ENCODE results near the gene FAM83E.
A peak's percentile ranks its signal among the peaks of the same experiment; 100 is the strongest.
"Not testable (repeated sequence)": the region's sequence is repeated elsewhere in the genome, so short reads cannot be mapped to it uniquely, and the experiment has no call there.

The FAM83E gene

DNA sequence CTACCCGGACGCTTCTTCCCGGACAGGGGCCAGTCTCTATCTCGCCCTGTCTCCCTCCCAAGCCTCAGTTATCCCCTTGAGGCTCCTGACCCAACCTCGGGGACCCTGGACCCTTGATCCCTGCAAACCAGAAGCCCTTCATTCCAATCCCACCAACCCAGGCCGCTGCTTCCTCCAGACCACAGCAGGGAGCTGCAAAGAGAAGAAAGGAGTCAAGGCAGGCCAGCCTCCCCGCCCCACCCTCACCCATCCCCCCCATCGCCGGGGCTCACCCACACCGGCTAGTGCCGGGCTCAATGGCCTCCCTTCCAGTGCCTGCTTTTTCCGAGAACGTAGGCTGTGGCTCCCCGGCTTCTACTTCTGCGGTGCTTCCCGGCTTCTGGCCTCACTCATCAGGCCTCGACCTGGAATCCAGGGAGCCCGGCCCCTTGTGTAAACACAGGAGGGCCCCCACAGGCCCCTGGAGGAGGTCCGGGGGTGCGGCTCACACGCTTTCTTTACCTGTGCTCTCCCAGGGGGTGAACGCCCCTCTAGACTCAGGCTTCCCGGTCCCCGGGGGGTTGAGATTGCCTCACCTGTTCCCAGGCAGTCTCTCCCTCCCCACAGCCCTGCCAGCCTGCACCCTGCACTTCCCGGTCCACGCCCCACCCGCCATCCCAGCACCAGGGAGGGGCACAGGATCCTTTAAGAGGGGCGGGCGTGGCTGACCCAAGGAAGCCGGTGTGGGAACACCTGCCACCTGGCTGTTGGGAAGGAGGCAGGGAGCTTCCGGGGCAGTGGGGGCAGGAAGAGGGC is at the start of gene FAM83E:
TSS of gene FAM83E (minus strand) at position 641 of the 795 bp plus-strand sequence. CDS start 1,704 bp downstream, outside the sequence.
- no peak for DNase-seq (ENCODE audit: low read depth, low spot score)

DNA sequence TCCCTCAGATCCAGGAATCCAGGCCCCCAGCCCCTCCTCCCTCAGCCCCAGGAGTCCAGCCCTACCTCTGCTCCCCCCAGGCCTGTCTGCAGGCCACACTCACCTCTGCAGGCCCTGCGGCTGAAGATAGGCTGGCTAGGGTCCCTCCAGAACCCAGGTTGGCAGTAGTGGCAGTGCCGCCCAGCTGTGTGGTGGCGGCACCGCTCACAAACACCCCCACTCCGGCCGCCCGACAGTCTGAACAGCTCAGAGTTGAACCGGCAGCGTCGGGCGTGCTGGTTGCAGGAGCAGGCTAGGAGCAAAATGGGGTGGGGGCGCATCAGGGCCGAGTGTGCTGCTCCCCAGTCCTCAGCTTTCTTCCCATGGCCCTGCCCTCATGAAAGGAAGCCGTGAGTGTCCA is 49.6 kb upstream of the FAM83E start:
- no peak for DNase-seq (ENCODE audit: low read depth, low spot score)

DNA sequence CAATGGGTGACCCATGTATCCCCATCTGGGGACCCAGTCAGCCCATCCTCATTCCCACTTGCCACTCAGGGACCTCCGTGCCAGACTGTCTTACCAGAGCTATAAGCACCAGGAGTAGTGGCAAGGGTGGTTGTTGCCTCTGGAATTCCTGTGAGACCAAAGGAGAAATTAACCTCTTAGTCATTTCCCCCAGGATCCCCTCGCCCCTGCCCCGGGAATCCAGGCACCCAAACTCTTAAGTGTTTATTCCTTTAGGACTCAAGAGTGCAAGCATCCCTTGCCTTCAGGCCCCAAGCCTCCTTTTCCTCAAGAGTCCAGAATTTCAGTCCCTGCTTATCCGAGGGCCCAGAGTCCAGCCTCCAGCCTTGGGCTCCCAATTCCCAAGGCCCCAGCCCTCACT is 48.8 kb upstream of the FAM83E start:
- DNase-seq (ENCODE audit: low read depth, low spot score), result no peak

DNA sequence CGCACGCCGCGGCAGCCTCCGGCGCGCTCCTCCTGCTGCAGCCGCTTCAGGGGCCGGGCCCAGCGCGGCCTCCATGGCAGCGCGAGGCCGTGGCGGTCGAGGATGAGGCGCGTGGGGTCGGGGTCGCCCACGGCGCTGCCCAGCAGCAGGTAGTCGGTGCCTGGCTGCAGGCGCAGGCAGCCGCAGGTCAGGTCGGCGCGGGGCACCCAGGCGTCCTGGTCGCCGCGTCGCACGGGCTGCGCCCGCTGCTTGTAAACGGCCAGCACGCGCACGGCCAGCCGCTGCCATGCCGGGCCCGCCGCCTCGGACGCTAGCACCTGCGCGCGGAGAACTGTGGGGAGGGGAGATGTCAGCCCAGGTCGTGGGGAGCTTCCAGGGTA is 46.8 kb upstream of the FAM83E start:
- no peak for DNase-seq (ENCODE audit: low read depth, low spot score)

DNA sequence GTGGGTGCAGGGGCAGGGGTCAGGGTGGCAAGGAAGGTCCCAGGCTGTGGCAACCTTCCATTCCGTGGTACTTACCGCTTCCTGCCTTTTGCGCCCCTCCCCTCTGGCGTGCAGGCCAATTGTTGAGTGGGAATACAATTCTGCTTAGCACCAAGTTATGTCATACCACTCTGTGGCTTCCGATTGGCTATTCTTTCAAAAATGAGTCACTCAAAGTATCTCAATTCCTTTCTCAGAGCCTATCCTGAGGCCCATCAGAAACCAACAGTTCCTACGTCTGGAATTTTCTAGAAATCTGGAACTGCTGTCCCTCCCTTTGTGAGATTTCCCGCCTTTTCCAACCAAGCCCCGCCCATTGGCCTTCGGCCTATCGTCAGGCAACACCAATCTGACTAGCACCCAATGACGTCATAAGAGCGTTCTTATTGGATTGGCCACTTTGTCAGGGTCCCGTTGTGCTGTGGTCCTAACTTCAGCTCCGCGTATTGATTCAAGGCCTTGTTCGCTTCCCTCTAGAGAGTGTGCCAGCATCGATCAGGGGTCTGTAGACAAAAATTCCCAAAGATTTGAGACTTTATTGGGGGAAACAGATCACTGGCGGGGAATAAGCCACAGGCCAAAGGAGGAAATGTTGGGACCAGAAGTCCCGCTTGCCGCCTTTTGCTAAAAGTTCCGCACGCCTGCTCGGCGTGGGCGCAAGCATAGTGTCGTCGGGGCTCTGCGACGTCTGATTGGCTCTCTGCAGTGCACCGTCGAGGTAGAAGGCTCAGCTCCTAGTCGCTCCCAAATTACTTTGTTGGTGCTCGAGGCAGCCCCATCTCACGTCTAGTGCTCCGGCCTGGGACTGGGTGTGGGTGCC is 46.2 kb upstream of the FAM83E start:
- peak; percentile 68 for DNase-seq (ENCODE audit: low read depth, low spot score)

DNA sequence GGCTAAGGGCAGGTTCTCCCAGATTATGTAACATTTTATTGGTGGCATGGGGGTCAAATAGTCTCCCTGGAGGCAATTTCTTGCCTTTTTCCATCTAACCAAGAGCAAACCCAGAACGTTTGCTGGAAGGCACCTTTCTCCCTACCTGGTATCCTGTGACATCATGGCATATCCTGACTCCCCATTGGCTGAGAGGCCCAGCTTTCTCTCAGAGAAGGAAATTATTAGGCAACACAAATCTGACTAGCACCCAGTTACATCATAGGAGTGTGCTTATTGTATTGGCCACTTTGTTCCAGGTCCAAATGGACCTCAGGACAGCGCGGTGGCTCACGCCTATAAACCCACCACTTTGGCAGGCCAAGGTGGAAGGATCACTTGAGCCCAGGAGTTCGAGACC is 44.9 kb upstream of the FAM83E start:
- no peak for DNase-seq (ENCODE audit: low read depth, low spot score)

DNA sequence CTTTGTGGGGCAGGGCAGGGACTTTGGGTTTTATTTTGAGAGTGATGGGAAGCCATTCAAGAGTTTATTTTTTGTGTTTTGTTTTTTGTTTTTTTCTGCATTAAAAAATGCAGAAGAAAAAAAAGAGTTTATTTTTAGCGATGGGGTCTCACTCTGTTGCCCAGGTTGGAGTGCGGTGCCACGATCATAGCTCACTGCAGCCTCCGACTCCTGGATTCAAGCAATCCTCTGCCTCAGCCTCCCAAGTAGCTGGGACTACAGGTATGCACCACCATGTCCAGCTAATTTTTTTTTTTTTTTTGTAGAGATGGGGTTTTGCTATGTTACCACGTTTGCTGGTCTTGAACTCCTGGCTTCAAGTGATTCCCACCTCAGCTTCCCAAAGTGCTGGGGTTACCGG is 43.6 kb upstream of the FAM83E start:
- no peak for DNase-seq (ENCODE audit: low read depth, low spot score)

DNA sequence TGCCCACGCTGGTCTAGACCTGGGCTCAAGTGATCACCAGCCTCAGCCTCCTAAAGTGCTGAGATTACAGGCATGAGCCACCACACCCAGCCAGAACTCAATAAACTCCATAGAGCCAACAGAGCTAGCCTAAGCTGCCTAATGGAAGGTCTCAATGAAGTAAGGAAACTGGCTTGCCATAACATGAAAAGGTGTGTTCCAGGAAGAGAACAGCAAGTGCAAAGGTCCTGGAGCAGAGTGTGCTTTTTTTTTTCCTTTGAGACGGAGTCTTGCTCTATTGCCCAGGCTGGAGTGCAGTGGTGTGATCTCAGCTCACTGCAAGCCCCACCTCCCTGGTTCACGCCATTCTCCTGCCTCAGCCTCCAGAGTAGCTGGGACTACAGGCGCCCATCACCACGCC is 43.0 kb upstream of the FAM83E start:
- DNase-seq (ENCODE audit: low read depth, low spot score), result not testable (repeated sequence)

DNA sequence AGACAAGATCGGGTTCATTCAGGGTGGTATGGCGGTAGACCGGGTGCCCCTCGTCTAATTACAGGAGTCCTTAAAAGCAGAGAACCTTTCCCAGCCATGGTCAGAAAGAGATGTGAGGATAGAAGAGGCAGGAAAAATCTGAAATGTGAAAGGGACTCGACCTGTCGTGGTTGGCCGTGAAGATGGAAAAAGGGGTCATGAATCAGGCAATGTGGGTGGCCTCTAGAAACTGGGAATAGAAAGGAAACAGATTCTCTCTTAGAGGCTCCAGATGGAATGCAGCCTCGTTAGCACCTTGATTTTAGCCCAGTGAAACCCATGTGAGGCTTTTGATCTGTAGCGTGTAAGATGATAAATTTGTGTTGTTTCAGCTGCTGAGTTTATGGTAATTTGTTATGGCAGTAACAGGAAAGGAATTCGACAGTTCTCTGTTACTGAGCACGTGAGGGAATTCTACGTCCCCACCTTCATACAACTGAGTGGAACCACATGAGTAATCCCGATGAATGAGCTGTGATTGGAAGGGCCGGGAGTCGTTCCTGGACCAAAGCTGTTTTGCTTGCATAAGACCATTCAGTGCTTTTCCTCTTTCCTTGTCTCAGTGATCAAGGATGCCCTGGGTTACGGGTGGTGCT is 42.1 kb upstream of the FAM83E start:
- DNase-seq (ENCODE audit: low read depth, low spot score), result no peak

DNA sequence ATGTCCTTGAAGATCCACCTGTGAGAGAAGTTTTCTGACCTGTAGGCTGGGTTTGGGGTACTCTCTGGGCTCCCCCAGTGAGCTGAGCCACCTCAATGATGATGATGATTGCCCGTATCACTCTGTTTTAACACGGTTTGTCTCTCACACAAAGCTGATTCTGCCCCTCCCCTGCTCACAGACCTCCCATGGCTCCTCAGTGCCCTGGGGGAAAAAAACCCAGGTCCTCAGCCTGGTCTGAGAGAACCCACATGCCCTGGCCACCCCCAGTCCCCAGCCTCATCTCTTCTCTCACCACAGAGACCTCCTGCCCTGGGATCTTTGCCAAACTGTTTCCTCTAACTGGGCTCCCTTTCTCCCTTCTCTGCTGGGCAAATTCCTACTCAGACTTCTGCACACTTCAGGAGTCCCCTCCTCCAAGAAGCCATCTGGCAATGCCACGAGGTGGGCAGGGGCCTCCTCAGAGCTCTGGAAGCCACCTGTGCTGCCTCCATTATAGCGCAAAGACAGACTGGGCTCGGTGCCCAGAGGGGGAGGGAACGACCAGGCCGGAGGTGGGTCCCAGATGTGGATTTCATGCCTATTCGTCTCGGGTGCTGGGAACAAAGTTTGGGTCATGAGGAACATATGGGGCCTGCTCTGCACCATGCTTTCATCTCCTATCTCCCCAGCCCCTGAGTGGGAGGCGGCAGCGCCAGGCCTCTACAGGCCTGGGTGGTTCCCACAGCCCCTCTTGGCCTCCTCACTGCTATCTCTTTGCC is 39.6 kb upstream of the FAM83E start:
- no peak for DNase-seq (ENCODE audit: low read depth, low spot score)

DNA sequence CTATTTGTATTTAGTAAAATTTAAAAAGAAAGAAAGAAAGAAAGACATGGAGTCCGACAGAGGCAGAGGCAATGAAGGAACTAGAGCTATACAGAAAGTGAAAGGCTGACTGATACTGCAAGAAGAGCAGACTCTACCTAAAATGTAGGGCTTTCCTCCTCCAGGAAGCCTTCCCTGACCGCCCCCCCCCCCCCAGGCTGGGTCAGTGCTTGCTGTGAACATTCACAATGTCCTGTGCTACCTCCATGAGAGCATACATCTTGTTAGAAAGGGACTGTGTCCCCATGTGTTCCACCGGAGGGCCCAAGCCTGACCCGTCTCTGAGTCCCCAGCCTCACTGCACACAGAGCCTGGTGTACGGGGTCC is 36.8 kb upstream of the FAM83E start:
- DNase-seq (ENCODE audit: low read depth, low spot score), result no peak

DNA sequence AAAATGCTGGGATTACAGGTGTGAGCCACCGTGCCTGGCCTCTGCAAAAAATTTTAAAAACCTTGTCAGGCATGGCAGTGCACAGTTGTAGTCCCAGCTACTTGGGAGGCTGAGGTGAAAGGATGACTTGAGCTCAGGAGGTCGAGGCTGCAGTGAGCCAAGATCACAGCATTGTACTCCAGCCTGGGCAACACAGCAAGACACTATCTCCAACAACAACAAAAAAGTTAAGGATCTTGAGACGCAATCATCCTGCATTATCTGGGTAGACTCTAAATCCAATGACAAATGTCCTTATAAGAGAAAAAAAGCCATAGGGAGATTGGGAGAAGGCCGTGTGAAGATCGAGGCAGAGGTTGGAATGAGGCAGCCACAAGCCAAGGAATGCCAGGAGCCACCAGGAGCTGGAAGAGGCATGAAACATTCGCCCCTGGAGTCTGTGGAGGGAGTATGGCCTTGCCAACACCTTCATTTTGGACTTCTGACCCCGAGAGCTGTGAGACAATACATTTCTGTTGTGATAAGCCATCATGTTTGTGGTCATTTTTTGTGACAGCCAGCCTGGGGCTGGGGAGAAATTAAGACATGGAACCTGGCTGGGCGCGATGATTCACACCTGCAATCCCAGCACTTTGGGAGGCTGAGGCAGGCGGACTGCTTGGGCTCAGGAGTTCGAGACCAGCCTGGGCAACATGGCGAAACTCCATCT is 36.3 kb upstream of the FAM83E start:
- no peak for DNase-seq (ENCODE audit: low read depth, low spot score)

DNA sequence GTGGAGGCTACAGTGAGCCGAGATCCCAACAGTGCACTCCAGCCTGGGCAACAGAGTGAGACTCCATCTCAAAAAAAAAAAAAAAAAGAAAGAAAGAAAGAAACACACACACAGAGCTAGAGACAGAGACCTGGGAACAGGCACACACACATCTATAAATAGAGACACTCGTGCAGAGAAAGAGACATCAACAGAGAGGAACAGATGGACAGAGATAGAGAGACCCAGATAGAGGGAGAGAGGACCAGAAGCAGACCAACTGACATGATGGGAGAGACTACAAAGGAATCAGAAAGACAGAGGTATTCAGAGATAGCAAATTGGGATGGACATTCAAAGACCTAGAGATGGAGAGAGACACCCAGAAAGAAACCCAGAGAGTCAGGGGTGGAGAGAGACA is 33.3 kb upstream of the FAM83E start:
- no peak for DNase-seq (ENCODE audit: low read depth, low spot score)

DNA sequence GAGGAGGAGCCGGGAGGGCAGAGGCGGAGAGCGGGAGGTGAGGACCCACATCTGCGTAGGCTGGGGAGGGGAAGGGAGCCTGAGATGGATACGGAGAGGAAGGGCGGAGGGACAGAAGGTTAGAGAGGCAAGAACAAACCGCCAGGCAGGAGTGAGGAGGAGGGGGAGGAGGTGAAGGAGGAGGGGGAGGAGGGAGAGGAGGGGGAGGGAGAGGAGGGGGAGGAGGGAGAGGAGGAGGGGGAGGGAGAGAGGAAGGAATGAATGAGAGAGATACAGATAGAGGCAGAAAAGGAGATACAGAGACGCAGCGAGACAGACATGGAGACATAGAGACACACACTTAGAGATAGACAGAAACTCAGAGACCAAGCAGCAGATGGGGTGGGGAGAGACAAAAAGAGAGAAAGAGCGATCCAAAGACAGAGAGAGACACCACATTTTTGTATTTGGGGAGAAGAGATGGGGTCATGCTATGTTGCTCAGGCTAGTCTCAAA is 31.9 kb upstream of the FAM83E start:
- DNase-seq (ENCODE audit: low read depth, low spot score), result no peak

DNA sequence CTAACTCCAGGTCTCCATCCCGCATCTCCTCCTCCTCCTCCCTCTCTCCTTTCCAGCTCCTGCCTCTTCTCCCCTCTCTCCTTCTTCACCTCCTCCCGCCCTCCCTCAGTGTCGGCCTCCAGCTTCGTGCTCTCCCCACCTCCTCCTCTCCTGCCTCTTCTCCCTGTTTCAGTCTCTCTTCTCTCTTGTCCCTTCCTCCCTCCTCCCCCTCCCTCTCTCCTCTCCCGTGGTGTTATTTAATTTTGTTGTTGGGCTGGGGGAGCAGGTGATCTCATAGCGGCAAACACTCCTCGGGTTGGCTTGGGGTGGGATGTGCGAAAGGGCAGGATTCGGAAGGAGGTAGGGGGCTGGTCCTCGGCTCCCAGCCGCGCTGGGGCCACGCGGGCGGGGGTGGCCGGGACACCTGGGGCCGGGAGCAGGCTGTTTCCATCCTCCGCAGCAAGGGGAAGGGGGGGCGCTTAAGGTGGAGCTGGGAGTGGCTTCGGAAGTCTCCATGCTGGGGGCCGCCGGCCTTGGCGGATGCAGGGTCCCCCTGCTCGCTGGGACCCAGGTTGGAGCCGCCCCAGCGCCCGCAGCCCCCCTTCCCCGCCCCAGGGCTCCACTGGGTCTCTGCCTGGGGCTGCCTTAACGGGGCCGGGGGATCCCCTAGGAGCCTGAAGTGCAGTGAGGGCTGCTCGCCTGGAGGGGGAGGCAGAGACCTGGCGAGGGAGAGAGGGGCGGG is 31.3 kb upstream of the FAM83E start, which contains the start of gene CA11:
TSS of gene CA11 (minus strand) at position 187 of the 721 bp plus-strand sequence. CDS start 555 bp downstream, outside the sequence.
- DNase-seq (ENCODE audit: low read depth, low spot score), result peak; percentile 77

DNA sequence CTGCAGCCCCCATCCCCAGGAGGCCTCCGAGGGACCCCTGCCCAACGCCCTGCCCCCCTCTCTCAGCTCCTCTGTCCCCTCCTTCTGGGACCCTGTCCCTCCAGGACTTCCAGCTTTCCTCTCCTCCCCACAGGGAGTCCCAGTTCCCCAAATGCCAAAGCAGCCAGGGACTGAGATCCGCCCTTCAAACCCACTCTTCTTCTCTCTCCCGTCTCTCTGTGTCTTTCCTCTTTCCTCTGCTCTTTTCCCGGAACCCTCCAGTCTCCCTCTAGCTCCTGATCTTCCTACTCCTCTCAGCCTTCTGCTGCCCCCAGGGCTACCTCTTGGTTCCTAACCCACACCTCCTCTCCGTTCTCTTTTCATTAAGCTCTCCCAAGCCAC is 30.7 kb upstream of the FAM83E start:
- no peak for DNase-seq (ENCODE audit: low read depth, low spot score)

DNA sequence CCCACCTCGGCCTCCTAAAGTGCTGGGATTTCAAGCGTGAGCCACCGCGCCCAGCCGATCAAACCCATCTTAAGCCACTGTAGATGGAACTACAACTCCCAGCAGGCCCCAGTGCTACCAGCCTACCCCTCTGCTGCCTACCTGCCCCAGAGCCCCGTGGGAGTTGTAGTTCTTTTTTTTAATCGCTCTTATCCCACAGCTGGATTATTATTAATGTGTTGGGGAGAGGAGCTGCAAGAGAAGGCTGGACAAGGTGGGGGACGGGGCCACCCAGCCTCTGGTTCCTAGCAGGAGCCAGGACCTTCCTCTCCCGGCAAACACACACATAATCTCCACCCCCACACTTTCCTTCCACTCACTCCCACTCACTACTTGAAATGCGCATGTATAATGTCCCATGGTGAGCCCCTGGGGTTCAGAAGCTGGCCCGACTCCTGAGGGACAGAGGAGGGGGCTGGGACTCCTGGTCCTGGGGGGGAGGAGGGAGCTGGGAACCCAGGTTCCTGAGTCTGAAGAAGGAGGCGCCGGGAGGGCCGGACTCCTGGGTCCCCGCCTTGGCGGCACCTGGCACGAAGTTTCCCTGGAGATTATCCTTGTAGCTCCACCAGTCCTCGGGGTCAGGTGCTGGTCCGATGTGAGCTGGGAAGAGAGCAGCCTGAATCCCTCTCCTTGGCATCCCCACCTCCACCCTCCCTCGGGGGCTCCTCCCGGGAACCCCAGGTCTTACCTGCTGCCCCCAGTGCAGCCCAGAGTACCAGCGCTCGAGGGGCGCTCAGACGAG is 30.2 kb upstream of the FAM83E start:
- DNase-seq (ENCODE audit: low read depth, low spot score), result peak; percentile 39

DNA sequence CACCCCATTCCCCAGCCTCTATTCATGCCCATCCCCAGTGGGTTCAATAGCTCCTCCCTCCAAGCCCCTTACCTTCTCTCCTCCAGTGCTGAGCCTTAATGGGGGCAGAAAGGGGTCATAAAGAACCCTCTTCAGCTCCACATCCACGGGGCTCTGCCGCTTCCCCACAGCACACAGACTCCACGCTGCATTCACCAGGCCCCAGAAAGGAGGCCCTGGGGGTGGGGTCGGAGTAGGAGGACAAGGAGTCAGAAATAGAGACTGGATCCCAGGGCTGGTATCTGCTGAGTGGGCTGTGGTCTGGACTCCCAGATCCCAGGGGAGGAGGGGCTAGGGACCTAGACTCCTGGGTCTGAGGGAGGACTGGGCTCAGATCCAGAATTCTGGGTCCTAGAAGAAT is 29.5 kb upstream of the FAM83E start:
- no peak for DNase-seq (ENCODE audit: low read depth, low spot score)

DNA sequence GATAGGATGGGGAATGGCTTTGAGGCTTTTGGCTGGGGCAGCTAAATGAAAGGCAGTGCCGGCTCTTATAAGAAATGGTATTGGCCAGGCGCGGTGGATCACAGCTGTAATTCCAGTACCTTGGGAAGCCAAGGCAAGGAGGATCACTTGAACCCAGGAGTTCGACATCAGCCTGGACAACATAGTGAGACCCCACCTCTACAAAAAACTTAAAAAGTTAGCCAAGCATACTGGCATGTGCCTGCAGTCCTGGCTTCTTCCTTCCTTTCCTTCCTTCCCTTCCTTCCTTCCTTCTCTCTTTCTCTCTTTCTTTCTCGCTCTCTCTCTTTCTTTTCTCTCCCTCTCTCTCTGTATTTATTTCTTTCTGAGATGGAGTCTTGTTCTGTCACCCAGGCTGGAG is 28.0 kb upstream of the FAM83E start:
- no peak for DNase-seq (ENCODE audit: low read depth, low spot score)
